CD4-positive, alpha-beta T cell treated with Interleukin-21 for 1 hour (primary cell): ENCODE measurements around the gene HLA-DRA.

Experiments
- DNase-seq: peaks from one replicate; pipeline ENCODE4 v3.0.0-alpha.2; 2020

HLA-DRA gene

DNA sequence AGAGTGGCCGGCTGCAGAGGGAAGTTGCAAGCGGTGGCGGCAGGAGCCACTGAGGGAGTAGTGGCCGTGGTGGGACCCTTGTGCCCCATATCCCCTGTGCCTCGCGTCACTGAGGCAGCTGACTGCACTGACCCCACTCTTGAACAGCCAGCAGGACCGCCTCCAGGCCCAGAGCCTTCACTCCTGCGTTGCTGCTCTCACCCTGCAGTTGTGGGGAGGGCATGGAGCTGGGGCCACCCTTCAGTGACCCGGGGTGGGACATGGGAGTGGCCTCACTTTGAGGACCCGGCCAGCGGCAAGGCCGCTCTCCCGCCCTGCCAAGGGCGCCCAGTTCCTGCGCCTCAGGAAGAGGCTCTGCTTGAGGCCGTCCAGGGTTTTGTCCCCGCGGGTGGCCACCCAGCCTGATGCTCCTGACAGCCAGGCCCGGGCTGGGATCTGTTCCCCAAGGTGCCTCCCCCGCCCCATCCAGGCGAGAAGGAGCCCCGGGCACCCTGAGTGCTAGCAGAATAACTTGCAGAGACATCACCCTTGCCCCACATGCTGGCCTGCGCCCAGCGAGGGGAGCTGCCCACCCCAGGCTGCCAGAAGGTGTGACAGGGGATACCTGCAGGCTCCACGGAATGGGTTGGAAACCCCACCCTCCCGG, 44.4 kb downstream of the HLA-DRA start:
- DNase-seq = no peak

DNA sequence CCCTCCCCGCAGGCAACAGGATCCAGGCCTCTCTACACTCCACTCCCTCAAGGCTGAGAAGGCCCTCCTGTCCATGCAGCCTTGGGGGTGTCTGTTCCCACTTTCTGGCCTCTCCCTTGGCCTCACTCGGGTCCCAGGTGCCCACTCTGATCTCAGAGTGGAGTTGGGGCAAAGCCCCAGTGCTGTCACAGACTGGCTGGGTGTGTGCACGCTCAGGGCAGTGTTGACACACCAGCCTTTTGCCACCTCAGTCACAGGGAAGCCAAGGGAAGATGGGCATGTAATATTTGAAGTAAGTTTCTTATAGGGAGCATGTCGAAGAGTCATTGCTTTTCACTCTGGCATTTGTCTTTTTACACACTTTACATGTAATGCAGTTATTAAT, 44.9 kb downstream of the HLA-DRA start:
- DNase-seq = no peak

DNA sequence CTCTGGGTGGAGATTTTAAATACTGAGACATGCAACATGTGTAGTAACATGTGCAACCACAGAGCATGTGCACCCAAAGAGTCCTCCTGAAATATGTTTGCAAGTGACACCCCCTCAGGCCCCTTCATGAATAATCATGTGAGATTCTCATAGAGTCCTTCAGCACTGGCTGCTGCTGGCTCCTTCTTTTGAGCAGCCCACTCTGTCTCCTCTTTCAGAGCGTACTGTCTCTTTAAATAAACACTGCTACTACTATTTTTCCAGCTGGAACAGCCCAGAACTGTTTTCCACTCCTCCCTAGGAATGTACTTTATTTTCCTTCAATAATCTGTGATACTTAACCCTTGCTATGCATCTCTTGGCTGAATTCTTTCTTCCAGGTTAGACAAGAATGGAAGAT, 48.4 kb downstream of the HLA-DRA start:
- no peak for DNase-seq

GRCh38 chr6:32491700-32492099, 52.0 kb downstream of the HLA-DRA start:
- DNase-seq = no peak

DNA sequence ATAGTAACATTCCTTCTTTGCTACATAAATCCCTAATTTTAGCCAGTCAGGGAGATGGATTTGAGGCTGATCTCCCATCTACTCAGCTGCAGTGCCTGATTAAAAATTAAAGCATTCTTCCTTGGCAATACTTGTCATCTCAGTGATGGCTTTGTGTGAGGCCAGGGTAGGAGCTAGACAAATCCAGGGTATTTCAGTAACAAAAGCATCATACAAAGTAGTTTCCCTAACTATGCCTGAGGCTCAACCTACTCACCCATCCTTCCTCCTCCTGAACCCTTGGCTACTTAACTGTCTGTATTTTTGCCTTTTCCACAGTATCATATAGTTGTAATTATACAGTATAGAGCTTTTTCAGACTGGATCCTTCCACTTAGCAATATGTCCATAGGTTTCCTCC, 52.7 kb downstream of the HLA-DRA start:
- DNase-seq = no peak
